Activated naive CD4-positive, alpha-beta T cell treated with anti-CD3 and anti-CD28 coated beads, Interleukin-2, amount 50 U/mL, for 72 hours (primary cell): ENCODE measurements around the gene PTCD2. TPM values are rescaled to one million over a fixed set of nuclear protein-coding genes. Genes with fewer than 3 reads are reported as not detected.
"Not testable (repeated sequence)": the region's sequence is repeated elsewhere in the genome, so short reads cannot be mapped to it uniquely, and the experiment has no call there.

Source experiments
- ATAC-seq, 2 donors: fragments of 150-1000 bp; cut with Tn5 transposase; 2 replicates each; pipeline ENCODE4 v1.10.0; 2021; ENCODE audit warnings: mild to moderate bottlenecking in 2 of 2, moderate library complexity in 2 of 2
- DNase-seq, 2 donors: peaks; one replicate each; pipeline ENCODE4 v3.0.0; 2021 to 2022; ENCODE audit warnings: low spot score in 2 of 2
- H3K27ac Mint-ChIP-seq, 2 donors: one replicate each; pipeline ENCODE4 v1.8.0; 2022; ENCODE audit warnings: mild to moderate bottlenecking in 2 of 2, mixed read lengths in 2 of 2
- H3K36me3 Mint-ChIP-seq, 2 donors: one replicate each; pipeline ENCODE4 v1.8.0; 2022; ENCODE audit warnings: mixed read lengths in 2 of 2
- H3K9me3 Mint-ChIP-seq, 2 donors: one replicate each; pipeline ENCODE4 v1.8.0; 2022; ENCODE audit warnings: mixed read lengths in 2 of 2
- total RNA-seq, 2 donors: library from RNA; stranded (reverse); gene quantifications; one replicate each; pipeline ENCODE4 v1.2.3, GENCODE V29; 2022

Gene PTCD2
- total RNA-seq, 2 donors from 2014 or later = 10.3 to 12.8 TPM

- ATAC-seq = no peak
- H3K36me3 Mint-ChIP-seq = peaks cover 0 to 1% of the 10 kb centered on the region in 2 donors
- no peaks in the 10 kb centered on the region for H3K9me3 Mint-ChIP-seq
- no peak overlapping the region for H3K27ac Mint-ChIP-seq
- no peak for DNase-seq
These were observed 63.1 kb downstream of the PTCD2 start for GRCh38 chr5:72383280-72383679.

- no peaks in the 10 kb centered on the region for H3K36me3 Mint-ChIP-seq
- no peak for ATAC-seq
- no peak overlapping the region for H3K27ac Mint-ChIP-seq
These were observed 63.6 kb downstream of the PTCD2 start for GRCh38 chr5:72383726-72384125.

GRCh38 chr5:72386639-72387038 lies 66.5 kb downstream of the PTCD2 start:
- H3K27ac Mint-ChIP-seq = no peak overlapping the region
- no peak for DNase-seq
- ATAC-seq = no peak
- H3K36me3 Mint-ChIP-seq = no peaks in the 10 kb centered on the region
- no peaks in the 10 kb centered on the region for H3K9me3 Mint-ChIP-seq

More at GRCh38 chr5:72383726-72384125, 63.6 kb downstream of the PTCD2 start:
- H3K9me3 Mint-ChIP-seq = no peaks in the 10 kb centered on the region
- no peak for DNase-seq

- Mint-ChIP-seq H3K9me3 (no peaks in the 10 kb centered on the region), H3K36me3 (no peaks in the 10 kb centered on the region), H3K27ac (no peak overlapping the region)
- ATAC-seq (no peak), DNase-seq (no peak)
These were observed 67.8 kb downstream of the PTCD2 start for GRCh38 chr5:72387985-72388384.

- DNase-seq (no peak), ATAC-seq (no peak)
- H3K27ac Mint-ChIP-seq = no peak overlapping the region
- no peaks in the 10 kb centered on the region for H3K9me3 Mint-ChIP-seq
- H3K36me3 Mint-ChIP-seq = no peaks in the 10 kb centered on the region
These were observed 68.5 kb downstream of the PTCD2 start for GRCh38 chr5:72388646-72389045.

GRCh38 chr5:72390836-72391235 lies 70.7 kb downstream of the PTCD2 start:
- Mint-ChIP-seq H3K36me3 (no peaks in the 10 kb centered on the region), H3K27ac (no peak overlapping the region), H3K9me3 (no peaks in the 10 kb centered on the region)
- no peak for DNase-seq
- no peak for ATAC-seq

GRCh38 chr5:72392326-72392733 lies 72.2 kb downstream of the PTCD2 start:
- H3K9me3 Mint-ChIP-seq = no peaks in the 10 kb centered on the region
- DNase-seq (no peak), ATAC-seq (no peak)
- H3K27ac Mint-ChIP-seq = no peak overlapping the region
- H3K36me3 Mint-ChIP-seq = no peaks in the 10 kb centered on the region

GRCh38 chr5:72393052-72393451 lies 72.9 kb downstream of the PTCD2 start:
- DNase-seq (no peak), ATAC-seq (no peak)
- no peaks in the 10 kb centered on the region for H3K36me3 Mint-ChIP-seq
- H3K9me3 Mint-ChIP-seq = no peaks in the 10 kb centered on the region
- no peak overlapping the region for H3K27ac Mint-ChIP-seq

- DNase-seq (no peak), ATAC-seq (no peak)
- Mint-ChIP-seq H3K9me3 (peaks cover 0 to 5% of the 10 kb centered on the region in 2 donors), H3K36me3 (no peaks in the 10 kb centered on the region), H3K27ac (no peak overlapping the region)
These were observed 74.5 kb downstream of the PTCD2 start for GRCh38 chr5:72394688-72395087.

GRCh38 chr5:72397836-72398235 lies 77.7 kb downstream of the PTCD2 start:
- H3K9me3 Mint-ChIP-seq = peaks cover 16 to 23% of the 10 kb centered on the region in 2 donors
- DNase-seq (no peak), ATAC-seq (no peak)
- H3K27ac Mint-ChIP-seq = no peak overlapping the region
- peaks cover 21 to 22% of the 10 kb centered on the region in 2 donors for H3K36me3 Mint-ChIP-seq

- Mint-ChIP-seq H3K27ac (no peak overlapping the region), H3K9me3 (peaks cover 16 to 33% of the 10 kb centered on the region in 2 donors), H3K36me3 (peaks cover 21 to 22% of the 10 kb centered on the region in 2 donors)
- DNase-seq (no peak), ATAC-seq (no peak)
These were observed 80.8 kb downstream of the PTCD2 start for GRCh38 chr5:72400950-72401349.

GRCh38 chr5:72402381-72402890 lies 82.3 kb downstream of the PTCD2 start:
- no peak for DNase-seq
- Mint-ChIP-seq H3K36me3 (peaks cover 21 to 22% of the 10 kb centered on the region in 2 donors), H3K9me3 (peaks cover 16 to 33% of the 10 kb centered on the region in 2 donors), H3K27ac (no peak overlapping the region)
- no peak for ATAC-seq

GRCh38 chr5:72402959-72403628 lies 82.9 kb downstream of the PTCD2 start:
- H3K9me3 Mint-ChIP-seq = peaks cover 16 to 33% of the 10 kb centered on the region in 2 donors
- H3K27ac Mint-ChIP-seq = no peak overlapping the region
- ATAC-seq (no peak), DNase-seq (no peak)
- H3K36me3 Mint-ChIP-seq = peaks cover 21 to 22% of the 10 kb centered on the region in 2 donors

GRCh38 chr5:72404771-72405170 lies 84.6 kb downstream of the PTCD2 start:
- not testable (repeated sequence) for ATAC-seq, H3K27ac Mint-ChIP-seq, DNase-seq
- peaks cover 21% of the 10 kb centered on the region in 2 donors for H3K36me3 Mint-ChIP-seq
- peaks cover 16 to 28% of the 10 kb centered on the region in 2 donors for H3K9me3 Mint-ChIP-seq

- H3K36me3 Mint-ChIP-seq = peaks cover 3% of the 10 kb centered on the region in 2 donors
- H3K27ac Mint-ChIP-seq = no peak overlapping the region
- no peak for DNase-seq
- peaks cover 3 to 12% of the 10 kb centered on the region in 2 donors for H3K9me3 Mint-ChIP-seq
- no peak for ATAC-seq
These were observed 86.9 kb downstream of the PTCD2 start for GRCh38 chr5:72407078-72407477.

- Mint-ChIP-seq H3K36me3 (no peaks in the 10 kb centered on the region), H3K27ac (no peak overlapping the region), H3K9me3 (peaks cover 0 to 10% of the 10 kb centered on the region in 2 donors)
- DNase-seq (no peak), ATAC-seq (no peak)
These were observed 87.4 kb downstream of the PTCD2 start for GRCh38 chr5:72407541-72407940.

GRCh38 chr5:72408127-72408526 lies 88.0 kb downstream of the PTCD2 start:
- H3K27ac Mint-ChIP-seq = no peak overlapping the region
- H3K36me3 Mint-ChIP-seq = no peaks in the 10 kb centered on the region

GRCh38 chr5:72408603-72409002 lies 88.4 kb downstream of the PTCD2 start:
- DNase-seq (no peak), ATAC-seq (no peak)
- no peak overlapping the region for H3K27ac Mint-ChIP-seq
- H3K36me3 Mint-ChIP-seq = no peaks in the 10 kb centered on the region
- H3K9me3 Mint-ChIP-seq = peaks cover 0 to 10% of the 10 kb centered on the region in 2 donors

More at GRCh38 chr5:72408127-72408526, 88.0 kb downstream of the PTCD2 start:
- H3K9me3 Mint-ChIP-seq = peaks cover 0 to 10% of the 10 kb centered on the region in 2 donors
- DNase-seq = no peak
- ATAC-seq = no peak
